A673 (cell line): ENCODE measurements around the gene PPT1. TPM values are rescaled to one million over a fixed set of nuclear protein-coding genes. Genes with fewer than 3 reads are reported as not detected.

Experiments
- BruUV-seq: library from RNA; stranded (reverse); fragments of 400-500 nt; replicated peaks from 2 replicates; lab custom pipeline; 2021; lab: Mats Ljungman, UMichigan
- CTCF ChIA-PET: fragments of 300-600 bp; sonication (Branson Sonifier 250); formaldehyde crosslinking; loops from one replicate; lab custom pipeline; 2022; ENCODE audit warnings: antibody characterized with exemption; lab: Charles Lee
- POLR2A ChIA-PET: fragments of 300-600 bp; sonication (Branson Sonifier 250); formaldehyde crosslinking; loops from one replicate; lab custom pipeline; 2022; ENCODE audit warnings: antibody characterized with exemption; ENCODE audit not compliant: low non-redundant PET; lab: Charles Lee
- DNase-seq: peaks from one replicate; pipeline ENCODE4 v3.0.0-alpha.2; 2015; ENCODE audit warnings: low spot score
- H3K27ac ChIP-seq: fragments of 200-600 bp; sonication (generic); 2 replicates; pipeline ENCODE4 v1.5.1; 2016; ENCODE audit warnings: mixed run types, low read depth, mild to moderate bottlenecking, mixed read lengths, antibody characterized with exemption, low read length; ENCODE audit not compliant: poor library complexity, severe bottlenecking
- H3K27me3 ChIP-seq: fragments of 200-600 bp; sonication (generic); replicated peaks from 2 replicates; pipeline ENCODE4 v1.6.1; 2017; ENCODE audit warnings: mixed run types, low read depth, mild to moderate bottlenecking, mixed read lengths, antibody characterized with exemption, low read length; ENCODE audit not compliant: insufficient read depth, poor library complexity
- H3K36me3 ChIP-seq: fragments of 200-600 bp; sonication (generic); 2 replicates; pipeline ENCODE4 v1.6.1; 2016; ENCODE audit warnings: mixed run types, mild to moderate bottlenecking, mixed read lengths, antibody characterized with exemption, low read length; ENCODE audit not compliant: insufficient read depth, poor library complexity, severe bottlenecking
- H3K4me1 ChIP-seq: fragments of 200-600 bp; sonication (generic); 2 replicates; pipeline ENCODE4 v1.6.1; 2017; ENCODE audit warnings: mixed run types, mild to moderate bottlenecking, mixed read lengths, antibody characterized with exemption, low read length; ENCODE audit not compliant: insufficient read depth, poor library complexity, severe bottlenecking
- H3K4me3 ChIP-seq: fragments of 200-600 bp; sonication (generic); 2 replicates; pipeline ENCODE4 v1.5.1; 2016; ENCODE audit warnings: low read depth, mixed run types, mild to moderate bottlenecking, mixed read lengths, low read length; ENCODE audit not compliant: poor library complexity, severe bottlenecking
- H3K9me3 ChIP-seq: fragments of 200-600 bp; sonication (generic); 2 replicates; pipeline ENCODE4 v1.6.1; 2016; ENCODE audit warnings: mixed run types, low read depth, mild to moderate bottlenecking, mixed read lengths, antibody characterized with exemption, low read length; ENCODE audit not compliant: poor library complexity, severe bottlenecking
- EZH2 ChIP-seq: fragments of 200-600 bp; sonication (generic); IDR thresholded peaks from 2 replicates; pipeline ENCODE4 v1.6.1; 2017; ENCODE audit warnings: borderline replicate concordance, low read depth, mild to moderate bottlenecking, mixed read lengths, antibody characterized with exemption, low read length; ENCODE audit not compliant: poor library complexity, severe bottlenecking
- intact Hi-C: fragments of 100-400 bp; cut with micrococcal nuclease; formaldehyde crosslinking; loops from one replicate; pipeline ENCODE4 v1.10.0; 2022; ENCODE audit not compliant: unreplicated experiment
- total RNA-seq: library from RNA; stranded (reverse); gene quantifications from 2 replicates; pipeline ENCODE4 v1.2.3, GENCODE V29; 2021
- TF ChIP-seq, protein P1 (sequence below): fragments of 300-800, 200-600 bp; sonication (generic); conservative IDR thresholded peaks from 2 replicates; pipeline ENCODE4 v1.5.1; 2017; ENCODE audit warnings: low read depth, mild to moderate bottlenecking, antibody characterized with exemption, low read length, moderate library complexity, mixed read lengths

The PPT1 gene
- total RNA-seq, 1 experiment from 2014 or later, result 76.3 TPM

DNA sequence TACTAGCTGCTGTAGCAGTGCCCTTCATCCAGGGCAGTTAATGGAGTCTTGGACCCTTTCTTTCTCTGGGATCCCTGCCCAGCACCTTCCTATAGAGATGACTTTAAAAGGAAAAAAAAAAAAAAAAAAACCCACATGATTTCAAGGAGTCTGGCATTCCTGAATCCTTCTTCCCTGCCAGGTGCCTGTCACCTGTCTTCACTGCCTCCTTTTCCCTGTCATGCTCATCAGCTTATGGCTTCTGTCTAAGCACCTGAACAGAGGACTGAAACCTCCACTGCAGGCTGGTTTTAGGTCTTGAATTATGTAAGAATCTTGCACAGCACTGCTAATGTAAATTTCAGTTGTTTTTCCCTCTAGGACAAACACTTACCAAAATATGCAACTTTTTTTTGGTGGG is 24.9 kb downstream of the PPT1 start:
- intact Hi-C loops, result no loop called here
- H3K9me3 ChIP-seq, result no peaks in the 10 kb centered on the region
- H3K27me3 ChIP-seq, result no peaks in the 10 kb centered on the region
- ChIA-PET CTCF (no interaction called here), POLR2A (no interaction called here)
- H3K36me3 ChIP-seq, result peaks cover 76% of the 10 kb centered on the region
- no peak for TF ChIP-seq EZH2
- TF ChIP-seq, protein P1, sequence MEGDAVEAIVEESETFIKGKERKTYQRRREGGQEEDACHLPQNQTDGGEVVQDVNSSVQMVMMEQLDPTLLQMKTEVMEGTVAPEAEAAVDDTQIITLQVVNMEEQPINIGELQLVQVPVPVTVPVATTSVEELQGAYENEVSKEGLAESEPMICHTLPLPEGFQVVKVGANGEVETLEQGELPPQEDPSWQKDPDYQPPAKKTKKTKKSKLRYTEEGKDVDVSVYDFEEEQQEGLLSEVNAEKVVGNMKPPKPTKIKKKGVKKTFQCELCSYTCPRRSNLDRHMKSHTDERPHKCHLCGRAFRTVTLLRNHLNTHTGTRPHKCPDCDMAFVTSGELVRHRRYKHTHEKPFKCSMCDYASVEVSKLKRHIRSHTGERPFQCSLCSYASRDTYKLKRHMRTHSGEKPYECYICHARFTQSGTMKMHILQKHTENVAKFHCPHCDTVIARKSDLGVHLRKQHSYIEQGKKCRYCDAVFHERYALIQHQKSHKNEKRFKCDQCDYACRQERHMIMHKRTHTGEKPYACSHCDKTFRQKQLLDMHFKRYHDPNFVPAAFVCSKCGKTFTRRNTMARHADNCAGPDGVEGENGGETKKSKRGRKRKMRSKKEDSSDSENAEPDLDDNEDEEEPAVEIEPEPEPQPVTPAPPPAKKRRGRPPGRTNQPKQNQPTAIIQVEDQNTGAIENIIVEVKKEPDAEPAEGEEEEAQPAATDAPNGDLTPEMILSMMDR, result no peak
- H3K27ac ChIP-seq, result no peak overlapping the region
- no peak overlapping the region for H3K4me3 ChIP-seq
- DNase-seq, result no peak
- TSS peak; percentile 88 for BruUV-seq
- H3K4me1 ChIP-seq, result no peaks in the 10 kb centered on the region

DNA sequence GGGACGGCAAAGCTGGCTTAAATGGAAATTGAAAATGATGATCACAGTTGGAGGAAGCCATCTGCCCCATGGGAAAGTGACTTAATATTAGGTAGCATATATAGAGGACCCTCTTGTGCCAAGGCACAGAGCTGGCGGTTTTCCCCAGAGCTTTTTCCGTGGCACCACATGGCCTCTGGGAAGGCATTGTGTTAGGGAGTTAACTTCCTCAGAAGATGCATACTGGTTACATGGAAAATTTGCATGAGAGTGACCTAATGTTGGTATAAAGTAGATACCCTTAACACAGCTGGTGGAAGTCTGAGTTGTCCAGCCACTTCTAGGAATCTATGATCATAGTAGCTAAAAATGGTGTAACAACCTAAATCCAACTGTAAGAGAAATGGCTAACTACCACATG is 29.2 kb downstream of the PPT1 start:
- intact Hi-C loops, result no loop called here
- CTCF ChIA-PET, result no interaction called here
- Histone ChIP-seq H3K4me1 (no peaks in the 10 kb centered on the region), H3K4me3 (no peak overlapping the region), H3K36me3 (peaks cover 80% of the 10 kb centered on the region), H3K9me3 (no peaks in the 10 kb centered on the region), H3K27ac (no peak overlapping the region), H3K27me3 (no peaks in the 10 kb centered on the region)
- TF ChIP-seq EZH2, result no peak
- TF ChIP-seq, protein P1, result no peak
- POLR2A ChIA-PET, result no interaction called here
- DNase-seq, result no peak
- BruUV-seq, result no TSS peak

DNA sequence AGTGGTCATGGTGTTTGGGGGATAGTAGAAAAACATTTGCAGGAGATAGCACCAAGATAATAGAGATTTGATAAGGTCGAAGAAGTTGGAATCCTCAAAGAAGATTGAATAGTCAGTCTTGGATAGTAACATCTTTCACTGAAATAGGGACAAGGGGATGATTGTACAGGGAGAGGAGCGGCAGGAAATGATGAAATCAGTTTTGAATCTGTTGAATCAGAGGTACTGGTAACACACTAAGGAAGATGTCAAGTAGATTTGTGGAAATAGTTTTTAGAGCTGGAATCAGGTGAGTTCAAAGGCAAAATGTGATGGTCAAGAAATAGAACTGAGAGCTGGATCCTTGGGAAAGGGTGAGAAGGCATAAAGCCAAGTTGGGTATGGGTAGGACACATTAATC is 30.0 kb downstream of the PPT1 start:
- ChIA-PET POLR2A (no interaction called here), CTCF (interaction anchor here (0.6 kb wide), 1 partner anchor 268 kb away, joined by 4 read pairs; no protein-coding TSS in a partner anchor)

More for the DNA sequence above, 30.0 kb downstream of the PPT1 start:
- TF ChIP-seq, protein P1, result no peak
- no peak for TF ChIP-seq EZH2
- intact Hi-C loops, result no loop called here
- DNase-seq, result no peak
- no TSS peak for BruUV-seq
- Histone ChIP-seq H3K4me1 (no peaks in the 10 kb centered on the region), H3K4me3 (no peak overlapping the region), H3K27ac (no peak overlapping the region), H3K27me3 (no peaks in the 10 kb centered on the region), H3K36me3 (peaks cover 75% of the 10 kb centered on the region), H3K9me3 (no peaks in the 10 kb centered on the region)
